GM19324 (cell line): Measurements from ENCODE around the gene CEP128.

Experiments
- ATAC-seq: cut with Tn5 transposase; IDR thresholded peaks from one replicate; pipeline ENCODE4 v1.9.1; 2021; ENCODE audit warnings: mild to moderate bottlenecking, moderate library complexity; ENCODE audit not compliant: unreplicated experiment, low FRiP score

The CEP128 gene

DNA sequence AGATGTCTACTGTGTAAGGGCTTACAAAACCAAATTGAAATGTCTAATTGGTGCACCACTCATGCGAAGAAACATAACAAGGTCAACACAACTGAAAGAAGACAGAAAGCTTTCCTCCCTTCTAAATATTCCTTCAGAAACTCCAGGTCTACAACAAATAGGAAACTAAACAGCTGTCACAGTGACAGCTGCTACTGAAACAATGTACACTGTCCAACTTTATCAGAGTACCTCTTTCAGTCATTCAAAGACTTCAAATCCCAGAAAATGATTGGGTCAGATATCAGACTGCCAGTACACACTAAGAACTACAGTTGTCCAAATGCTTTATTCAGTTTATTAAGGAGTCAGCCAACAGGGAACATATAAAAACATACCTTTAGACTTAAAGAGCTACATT, 35.2 kb downstream of the CEP128 start:
- no peak for ATAC-seq

DNA sequence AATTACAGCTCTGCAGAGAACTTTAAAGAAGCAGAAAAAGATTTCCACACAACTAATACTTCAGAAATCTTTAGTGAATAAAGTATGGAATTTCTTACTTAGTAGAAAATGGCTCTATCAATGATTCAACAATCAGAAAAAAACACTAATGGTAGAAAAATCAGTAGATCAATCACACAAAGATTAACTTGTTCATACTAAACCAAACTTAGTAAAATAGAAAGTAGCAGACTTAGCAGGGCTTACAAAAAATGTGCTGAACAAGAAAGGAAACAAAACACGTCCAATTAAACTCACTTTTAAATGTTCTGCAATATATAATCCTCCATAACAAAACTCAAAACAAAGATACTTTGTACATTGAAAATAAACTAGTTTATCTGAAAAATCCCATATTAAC, 38.9 kb downstream of the CEP128 start:
- ATAC-seq: no peak

GRCh38 chr14:80901822-80902221, 39.7 kb downstream of the CEP128 start:
- ATAC-seq: no peak

GRCh38 chr14:80901260-80901659, 40.3 kb downstream of the CEP128 start:
- ATAC-seq: no peak

DNA sequence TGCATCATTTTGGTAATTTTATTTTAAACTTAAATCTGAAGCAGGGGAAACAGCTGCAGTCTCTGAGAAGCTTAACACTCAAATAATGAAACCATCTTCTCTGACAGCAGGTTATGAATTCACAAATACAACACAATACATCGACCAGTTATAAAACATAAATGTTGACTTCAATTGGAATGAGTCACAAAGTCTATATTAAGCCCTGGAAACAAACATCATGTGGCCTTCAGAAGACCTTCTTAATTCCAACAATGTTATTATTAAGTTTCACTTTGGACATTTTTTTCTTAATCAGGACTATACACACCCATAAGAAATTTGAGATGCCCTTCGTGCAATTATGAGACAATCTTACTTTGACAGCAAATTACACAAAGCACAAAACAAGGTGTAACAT, 68.9 kb downstream of the CEP128 start:
- no peak for ATAC-seq

DNA sequence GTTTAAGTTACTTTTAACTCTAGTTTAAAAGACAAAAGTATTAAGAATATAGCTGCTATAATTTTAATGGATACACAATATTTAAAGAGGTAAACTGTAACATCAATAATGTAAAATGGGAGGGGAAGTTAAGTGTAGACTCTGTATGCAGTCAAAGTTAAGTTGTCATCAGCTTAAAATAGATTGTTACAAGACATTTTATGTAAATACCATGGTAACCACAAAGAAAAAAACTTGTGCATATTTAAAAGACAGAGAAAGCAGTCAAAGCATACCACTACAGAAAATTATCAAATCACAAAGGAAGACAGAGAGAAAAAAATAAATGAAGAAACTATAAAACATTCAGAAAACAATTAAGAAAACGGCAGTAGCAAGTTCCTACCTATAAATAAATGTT, 73.3 kb downstream of the CEP128 start:
- no peak for ATAC-seq

DNA sequence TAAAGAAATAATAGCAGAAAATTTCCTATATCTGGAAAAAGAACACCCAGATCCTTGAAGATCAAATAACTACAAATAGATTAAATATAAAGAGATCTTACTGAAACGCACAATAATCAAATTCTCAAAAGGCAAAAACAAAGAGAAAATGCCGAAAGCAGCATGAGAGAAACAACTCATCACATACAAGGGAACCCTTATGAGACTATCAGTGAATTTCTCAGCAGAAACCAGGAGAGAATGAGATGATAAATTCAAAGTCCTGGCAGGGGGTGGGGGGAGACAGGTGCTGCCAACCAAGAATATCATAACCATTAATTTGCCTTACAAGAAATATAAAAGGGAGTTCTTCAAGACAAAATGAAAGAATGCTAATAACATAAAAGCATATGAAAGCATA, 73.7 kb downstream of the CEP128 start:
- no peak for ATAC-seq

DNA sequence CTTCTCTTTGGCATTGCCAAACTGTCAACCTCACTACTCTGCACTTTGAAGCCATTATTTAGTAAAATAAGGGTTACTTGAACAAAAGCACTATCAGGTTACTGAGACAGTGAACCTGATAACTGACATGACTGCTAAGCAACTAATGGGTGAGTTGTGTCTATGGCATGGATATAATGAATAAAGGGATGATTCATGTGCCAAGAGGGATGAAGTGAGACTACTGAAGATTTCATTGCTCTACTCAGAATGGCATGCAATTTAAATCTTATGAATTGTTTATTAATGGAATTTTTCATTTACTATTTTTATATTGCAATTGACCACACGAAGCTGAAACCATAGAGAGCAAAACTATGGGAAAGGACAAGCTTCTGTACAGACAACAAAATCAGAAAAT, 74.4 kb downstream of the CEP128 start:
- ATAC-seq: no peak

GRCh38 chr14:80865565-80865964, 76.0 kb downstream of the CEP128 start:
- no peak for ATAC-seq

- ATAC-seq: no peak
These were observed 78.6 kb downstream of the CEP128 start for GRCh38 chr14:80862983-80863382.

- no peak for ATAC-seq
These were observed 79.0 kb downstream of the CEP128 start for GRCh38 chr14:80862541-80862940.

GRCh38 chr14:80850197-80850814, 91.2 kb downstream of the CEP128 start:
- no peak for ATAC-seq

- no peak for ATAC-seq
These were observed 94.5 kb downstream of the CEP128 start for GRCh38 chr14:80847070-80847469.

DNA sequence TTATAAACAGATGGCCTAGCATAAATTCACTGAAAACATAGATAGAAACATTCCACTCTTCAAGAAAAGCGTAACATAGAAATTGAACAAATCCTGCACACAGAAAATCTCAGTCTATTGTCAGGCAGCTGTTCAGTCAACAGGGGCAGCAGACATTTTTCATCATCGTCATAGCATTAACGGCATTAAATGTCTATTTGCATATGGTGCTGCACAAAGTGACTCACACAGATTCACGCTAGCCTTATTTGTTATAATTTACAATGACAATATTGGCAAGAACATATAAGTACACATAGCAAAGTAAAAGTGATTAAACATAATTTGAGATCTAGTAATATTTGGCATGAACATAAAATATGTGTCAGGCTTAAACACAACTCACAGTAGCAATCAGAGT, 95.7 kb downstream of the CEP128 start:
- ATAC-seq: no peak

DNA sequence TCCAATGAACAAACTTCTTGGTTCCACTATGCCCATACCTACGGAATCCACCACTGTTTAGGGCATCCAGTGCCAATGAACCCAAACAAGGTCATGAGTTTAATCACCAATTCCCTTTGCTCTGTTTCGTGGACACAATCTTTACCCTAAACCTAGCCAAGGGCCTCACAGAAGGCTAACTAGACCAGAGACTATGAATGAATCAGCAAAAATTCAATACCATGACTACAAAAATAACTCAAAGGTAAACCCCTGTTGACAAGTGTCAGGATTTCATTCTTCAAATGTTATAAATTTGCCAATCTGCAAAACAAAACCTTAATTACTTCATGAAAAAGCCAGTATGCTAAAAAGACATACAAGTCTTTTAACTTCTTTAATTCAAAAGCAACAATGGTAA, 96.7 kb downstream of the CEP128 start:
- ATAC-seq: no peak

GRCh38 chr14:80839743-80840142, 101.8 kb downstream of the CEP128 start:
- no peak for ATAC-seq

DNA sequence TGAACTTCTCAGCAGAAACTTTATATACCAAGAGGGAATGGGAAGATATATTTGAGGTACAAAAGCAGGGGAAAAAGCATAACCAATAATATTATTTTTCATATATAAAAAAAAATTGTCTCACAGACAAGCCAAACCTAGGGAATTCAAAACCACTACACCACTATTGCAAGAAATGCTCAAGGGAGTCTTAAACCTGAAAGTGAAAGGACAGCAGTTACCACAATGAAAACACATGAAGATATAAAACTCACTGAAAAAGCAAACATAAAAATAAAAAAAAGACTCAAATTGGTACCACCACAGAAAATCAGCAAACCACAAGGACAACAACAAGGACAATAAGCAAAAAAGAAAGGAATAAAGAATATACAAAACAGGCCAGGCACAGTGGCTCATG, 131.9 kb downstream of the CEP128 start:
- no peak for ATAC-seq

GRCh38 chr14:80805136-80805535, 136.4 kb downstream of the CEP128 start:
- ATAC-seq: no peak

DNA sequence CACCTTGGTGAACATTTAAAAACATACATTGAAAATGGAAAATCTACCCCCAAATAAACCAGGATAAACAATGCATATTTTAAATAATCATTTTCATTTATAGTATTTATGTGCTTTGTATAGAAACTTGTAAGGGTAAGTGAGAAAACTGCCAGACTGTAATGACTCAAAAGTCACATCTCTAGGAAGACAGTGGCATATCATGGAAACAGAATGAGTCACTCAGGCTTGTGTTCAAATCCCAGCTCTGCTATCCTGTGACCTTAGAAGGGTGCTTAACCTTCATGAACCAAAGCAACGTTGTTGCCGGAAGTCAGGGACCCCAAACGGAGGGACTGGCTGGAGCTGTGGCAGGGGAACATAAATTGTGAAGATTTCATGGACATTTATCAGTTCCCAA, 142.7 kb downstream of the CEP128 start:
- ATAC-seq: no peak

- no peak for ATAC-seq
These were observed 143.3 kb downstream of the CEP128 start for GRCh38 chr14:80798211-80798610.

GRCh38 chr14:80792771-80793170, 148.8 kb downstream of the CEP128 start:
- ATAC-seq: no peak

DNA sequence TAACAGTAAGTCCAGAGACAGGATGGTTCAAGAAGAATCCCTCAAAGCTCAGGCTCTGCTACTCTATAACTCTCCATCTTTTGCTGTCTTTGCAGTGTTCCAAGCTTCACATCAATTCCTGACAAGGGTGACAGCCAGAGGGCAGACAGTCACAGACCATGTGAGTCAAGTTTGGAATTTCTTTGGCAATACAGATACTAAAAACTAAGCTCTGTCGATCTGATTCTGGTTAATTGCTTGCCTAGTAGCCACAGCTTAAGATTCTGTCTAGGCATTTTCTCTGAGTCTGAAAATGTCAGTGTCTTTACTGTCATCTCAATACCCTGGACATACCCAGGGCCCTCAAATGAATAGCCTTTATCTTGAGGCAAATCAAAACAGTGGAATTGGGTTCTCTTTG, 153.7 kb downstream of the CEP128 start:
- ATAC-seq: no peak

DNA sequence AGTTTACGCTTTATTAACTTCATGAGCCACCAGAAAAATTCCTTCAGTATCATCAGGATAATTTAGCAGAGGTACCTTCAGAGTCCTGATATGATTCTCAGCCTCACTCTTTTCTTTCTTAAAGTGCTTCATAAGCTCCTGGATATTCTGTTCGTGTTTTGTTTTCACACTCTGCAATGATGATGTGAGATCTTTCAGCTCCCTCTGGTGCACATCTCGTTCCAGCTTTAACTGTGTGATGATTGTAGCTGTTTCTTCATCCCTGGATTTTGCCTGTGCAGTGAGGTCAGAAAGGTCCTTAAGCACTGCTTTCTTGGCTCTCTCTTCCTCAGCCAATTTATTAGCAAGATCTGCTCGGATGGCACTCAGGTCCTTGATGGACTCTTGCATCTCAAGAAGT, 156.7 kb downstream of the CEP128 start:
- ATAC-seq: no peak
